CD4-positive, alpha-beta T cell treated with Interleukin-6 for 4 hours (primary cell): ENCODE measurements around the gene IGFBP6.
A peak's percentile ranks its signal among the peaks of the same experiment; 100 is the strongest.
"Not testable (repeated sequence)": the region's sequence is repeated elsewhere in the genome, so short reads cannot be mapped to it uniquely, and the experiment has no call there.

ENCODE experiments used
- DNase-seq: peaks from one replicate; pipeline ENCODE4 v3.0.0-alpha.2; 2020; ENCODE audit warnings: mixed read lengths

Gene IGFBP6

DNA sequence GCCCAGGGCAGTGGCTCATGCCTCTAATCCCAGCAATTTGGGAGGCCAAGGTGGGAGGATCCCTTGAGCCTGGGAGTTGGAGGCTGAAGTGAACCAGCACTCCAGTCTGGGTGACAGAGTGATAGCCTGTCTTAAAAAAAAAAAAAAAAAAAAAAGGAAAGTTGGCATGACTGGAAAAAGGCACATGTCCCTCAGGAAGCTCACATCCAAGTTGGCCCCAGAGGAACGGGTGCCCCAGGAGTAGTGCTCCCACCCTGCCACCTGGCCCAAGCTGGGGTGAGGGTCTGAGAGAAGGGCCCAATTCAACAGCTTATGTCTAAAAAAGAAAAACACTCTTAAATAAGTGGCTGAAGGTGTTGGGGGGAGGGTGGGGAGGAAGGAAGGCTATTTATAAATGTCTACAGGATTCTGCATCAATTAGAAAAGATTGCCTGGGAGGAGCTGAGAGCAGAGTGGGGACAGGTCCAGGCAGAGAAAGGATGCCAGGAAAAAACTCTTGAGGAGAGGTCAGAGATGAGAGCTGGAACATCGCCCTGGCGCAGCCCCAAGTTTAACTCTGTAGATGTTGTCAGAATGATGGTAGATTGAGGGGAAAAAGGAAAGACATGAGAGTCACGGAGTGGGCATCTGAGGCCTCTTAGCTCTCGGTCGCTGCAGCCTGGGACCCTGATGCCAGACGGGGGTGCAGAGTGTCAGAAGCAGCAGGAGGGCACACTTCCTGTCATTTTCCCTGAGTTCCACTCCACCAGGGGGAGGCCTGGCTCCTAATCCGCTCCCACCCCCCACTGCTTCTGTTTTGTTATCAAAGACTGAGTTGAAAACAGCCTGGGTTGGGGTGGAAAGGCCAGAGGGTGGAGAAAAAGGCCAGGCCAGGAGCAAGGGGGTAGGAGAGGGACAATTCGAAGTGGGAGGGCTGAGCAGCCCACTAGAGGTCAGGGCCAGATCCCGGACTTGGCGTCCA lies 25.6 kb upstream of the IGFBP6 start:
- no peak for DNase-seq

DNA sequence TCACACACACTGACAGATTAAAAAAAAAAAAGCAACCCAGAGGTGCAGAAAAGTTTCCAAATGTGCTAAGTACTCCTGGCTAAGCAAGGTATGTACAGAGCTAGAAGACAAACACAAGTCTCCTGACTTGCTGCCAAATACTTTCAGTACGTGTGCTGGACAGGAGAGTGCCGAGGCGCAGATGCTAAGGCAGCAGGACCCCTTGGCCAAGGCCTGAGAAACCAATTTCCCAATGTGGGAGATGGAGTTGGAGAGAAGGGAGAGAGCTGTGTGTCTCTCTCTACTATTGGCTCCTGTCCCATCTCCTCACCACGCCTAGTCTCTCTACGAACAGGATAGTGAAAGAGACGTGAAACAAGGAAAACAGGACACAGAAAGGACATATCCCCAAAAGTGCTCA lies 23.6 kb upstream of the IGFBP6 start:
- DNase-seq: no peak

DNA sequence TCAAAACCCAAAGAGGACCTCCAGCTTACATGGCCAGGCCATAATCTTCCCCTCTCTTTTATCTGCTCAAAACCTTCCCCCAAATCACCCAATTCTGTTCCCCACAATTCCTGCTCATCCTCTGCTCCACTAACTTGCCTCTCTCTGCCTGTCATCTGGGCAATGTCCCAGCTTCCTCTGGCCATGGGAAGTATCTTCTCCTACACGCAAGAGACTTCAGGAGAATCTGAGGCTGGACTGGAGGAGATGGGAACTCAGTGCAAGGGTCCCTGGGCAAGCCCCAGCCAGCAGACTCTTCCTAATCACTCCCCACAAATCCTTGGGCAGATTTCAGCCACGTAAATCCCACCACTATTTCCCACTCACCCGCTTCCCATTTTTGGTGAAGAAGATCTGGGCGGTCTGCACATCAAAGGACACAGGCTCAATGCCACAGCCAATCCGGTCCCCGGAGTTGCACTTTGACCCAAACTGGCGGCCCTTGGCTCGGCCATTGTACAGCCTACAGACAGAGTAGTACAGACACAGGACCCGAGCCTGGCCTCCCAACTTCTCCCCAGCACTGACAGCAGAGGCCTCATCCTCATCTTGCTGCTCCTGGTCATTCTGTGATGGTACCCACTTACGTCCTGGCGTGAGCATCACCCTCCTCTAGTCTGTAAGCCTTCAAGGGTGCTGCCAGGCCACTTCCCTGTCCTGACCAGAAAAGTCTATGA lies 23.0 kb upstream of the IGFBP6 start:
- DNase-seq: no peak

DNA sequence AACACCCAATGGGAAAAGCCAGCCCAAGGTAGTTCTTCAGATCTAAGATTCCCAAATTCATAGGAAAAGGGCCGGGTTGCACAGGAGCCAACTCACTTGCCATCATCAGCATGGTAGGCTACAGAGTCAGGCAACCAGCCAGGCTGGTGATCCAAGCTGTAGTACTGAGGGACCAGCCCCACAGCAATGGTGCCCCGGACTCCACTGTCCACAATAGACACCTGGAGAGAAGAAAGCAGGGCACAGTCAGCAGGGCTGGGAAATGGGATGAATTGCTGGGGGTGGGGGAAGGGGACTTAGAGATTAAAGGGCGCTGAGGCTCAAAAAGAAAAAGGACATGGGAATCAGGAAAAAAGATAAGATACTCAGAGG lies 22.5 kb upstream of the IGFBP6 start:
- no peak for DNase-seq

DNA sequence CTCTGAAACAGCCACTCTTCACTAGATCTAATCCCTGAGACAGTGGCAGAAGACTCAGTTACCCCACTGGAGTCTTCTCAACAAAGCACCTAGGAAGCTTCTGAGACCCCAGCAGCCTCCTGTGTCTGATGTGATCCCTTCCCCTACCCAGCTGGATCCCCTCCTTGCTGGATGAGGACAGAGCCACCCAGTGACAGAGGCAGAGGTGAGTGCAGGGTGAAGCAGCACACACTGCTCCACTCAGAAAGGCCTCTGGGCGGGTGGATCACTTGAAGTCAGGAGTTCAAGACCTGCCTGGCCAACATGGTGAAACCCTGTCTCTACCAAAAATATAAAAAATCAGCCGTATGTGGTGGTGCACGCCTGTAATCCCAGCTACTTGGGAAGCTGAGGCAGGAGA lies 21.0 kb upstream of the IGFBP6 start:
- no peak for DNase-seq

DNA sequence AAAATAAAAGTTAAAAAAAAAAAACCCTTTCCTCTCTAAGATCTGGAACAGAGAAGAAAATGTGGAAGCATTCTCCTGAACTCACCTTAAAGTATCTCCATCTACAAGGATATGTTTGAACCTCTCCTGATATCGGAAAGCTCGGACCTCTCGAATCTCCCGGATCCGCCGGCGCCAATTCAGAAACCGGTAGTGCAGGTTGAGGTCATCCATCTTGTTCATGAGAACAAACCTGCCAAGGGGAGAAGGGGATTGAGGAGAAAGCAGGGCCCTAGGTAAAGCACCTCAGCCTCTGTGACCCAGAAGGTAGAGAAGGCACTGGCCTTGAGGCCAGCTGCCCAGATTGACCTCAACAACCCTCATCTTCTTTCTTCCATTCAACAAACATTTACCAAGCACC lies 20.4 kb upstream of the IGFBP6 start:
- no peak for DNase-seq

DNA sequence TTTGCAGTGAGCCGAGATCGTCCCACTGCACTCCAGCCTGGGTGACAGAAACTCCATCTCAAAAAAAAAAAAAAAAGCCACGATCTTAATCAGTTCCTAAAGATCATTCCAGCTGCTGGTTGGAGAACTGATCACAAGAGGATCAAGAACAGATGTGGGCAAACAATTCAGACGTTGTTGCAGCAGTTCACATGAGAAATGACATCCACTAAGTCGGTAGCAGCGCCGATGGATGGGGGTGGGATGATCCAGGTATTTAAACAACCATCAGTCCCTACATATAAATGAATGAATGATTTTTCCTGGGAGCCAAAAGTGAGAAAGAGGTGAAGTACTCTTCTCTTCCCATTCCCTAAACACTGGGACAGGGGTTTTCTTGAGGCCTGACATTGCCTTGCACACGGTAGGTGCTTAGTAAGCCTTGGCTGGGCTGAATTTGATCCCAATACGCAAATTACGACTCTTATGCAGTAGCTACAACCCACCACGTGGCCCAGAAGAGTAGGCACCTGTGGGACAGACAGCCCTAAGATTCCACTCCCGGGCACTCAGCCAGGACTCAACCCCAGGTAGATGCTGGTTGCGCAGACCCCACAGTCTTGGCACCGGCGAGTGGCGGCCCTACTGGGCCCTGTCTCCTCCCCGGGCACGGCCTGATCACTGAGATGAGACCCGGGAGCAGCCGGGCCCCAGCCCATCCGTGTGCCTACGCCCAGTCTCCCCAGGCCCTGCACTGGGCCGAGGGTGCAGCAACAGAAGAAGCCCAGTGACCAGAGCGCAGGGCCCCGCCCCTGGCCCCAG lies 18.8 kb upstream of the IGFBP6 start:
- peak; percentile 65 for DNase-seq

DNA sequence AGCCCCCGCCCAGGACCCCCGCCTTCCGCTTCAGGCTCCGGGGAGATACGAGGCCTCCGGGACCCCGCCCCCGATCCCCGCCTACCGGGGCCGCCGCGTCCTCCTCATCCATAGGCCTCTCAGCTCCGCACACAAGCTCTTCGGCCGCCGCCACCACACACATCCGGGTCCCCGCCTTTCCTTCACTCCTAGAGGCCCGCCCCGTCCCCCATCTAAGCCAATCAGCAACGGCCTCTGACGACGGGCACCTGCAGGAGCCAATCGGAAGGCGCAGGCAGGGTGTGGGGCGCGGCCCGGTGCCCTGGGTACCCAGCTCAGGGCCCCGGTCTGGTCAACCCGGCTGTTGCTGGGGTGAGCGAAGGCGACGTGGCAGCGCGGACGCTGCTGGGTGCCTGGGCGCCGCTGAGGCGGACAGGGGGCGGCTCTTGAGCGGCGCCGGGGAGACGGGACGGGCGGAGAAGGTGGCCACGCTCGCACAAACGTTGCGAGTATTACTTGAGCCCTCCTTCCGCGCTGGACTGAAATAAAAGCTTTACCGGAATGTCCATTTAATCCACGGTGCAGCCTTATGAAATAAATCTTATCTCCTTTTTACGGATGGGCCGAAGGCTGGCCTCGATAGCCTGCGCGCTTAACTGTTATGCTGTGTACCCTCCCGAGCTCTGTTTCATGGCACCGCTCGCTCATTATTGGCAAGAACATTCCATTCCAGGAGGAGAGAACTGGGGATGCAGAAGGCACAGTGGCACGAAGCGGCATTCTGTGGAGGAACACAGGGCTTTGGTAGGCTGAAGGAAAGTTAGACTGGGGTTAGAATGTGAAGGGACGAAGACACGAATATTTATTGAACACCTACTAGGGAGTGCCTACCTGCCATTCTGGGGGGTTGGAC lies 18.0 kb upstream of the IGFBP6 start, which contains the start of gene SPRYD3:
SPRYD3 (minus strand) TSS at position 165 of the 892 bp plus-strand sequence; CDS start at position 108, 57 bp downstream.
- DNase-seq: peak; percentile 97

DNA sequence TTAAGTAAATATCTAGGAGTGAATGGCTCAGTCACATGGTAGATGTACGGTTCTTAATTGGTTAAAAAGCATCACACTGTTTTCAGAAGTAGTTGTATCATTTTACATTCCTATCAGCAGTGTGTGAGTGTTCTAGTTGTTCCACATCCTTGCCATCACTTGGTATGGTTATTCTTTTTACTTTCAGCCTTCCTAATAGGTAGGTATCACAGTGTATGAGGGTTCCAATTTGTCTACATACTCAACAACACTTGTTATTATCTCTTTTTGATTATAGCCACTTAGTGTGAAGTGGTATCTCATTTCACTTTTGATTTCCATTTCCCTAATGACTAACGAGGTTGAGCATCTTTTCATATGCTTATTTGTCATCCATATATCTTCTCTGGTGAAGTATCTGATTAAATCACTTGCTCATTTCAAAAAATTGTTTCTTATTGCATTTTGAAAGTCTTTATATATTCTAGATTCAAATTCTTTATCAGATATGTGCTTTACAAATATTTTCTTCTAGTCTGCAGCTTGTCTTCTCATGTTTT lies 14.8 kb upstream of the IGFBP6 start:
- no peak for DNase-seq

DNA sequence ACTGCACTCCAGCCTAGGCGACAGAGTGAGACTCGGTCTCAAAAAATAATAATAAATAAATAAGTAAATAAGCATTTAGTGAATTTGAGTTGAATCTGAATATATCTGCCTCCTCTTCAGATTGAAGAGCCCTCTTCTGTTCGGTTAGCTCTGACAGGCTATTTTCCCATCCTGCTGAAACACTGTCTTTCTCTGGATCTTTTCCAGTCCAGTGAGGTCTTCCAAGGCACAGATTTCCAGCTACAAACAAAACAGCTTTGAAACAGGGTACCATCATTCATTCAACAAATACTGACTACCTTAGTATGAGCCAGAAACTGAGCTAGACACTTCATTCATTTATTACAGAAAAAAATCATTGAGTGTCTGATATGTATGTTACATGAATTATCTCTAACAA lies 11.1 kb upstream of the IGFBP6 start:
- no peak for DNase-seq

DNA sequence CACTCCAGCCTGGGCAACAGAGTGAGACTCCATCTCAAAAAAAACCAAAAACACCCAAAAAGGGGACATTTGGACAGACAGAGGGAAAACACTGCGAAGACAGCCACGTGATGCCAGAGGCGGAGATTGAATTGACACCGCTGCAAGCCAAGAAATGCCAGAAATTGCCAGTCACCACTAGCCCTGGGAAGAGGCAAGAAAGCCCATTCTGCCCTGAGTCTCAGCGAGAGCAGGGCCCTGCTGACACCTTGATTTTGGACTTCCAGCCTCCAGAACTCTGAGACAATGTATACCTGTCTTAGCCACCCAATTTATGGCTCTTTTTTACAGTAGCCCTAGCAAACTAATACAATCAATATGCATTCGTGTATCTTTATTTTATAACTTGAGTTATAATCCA lies 7.4 kb upstream of the IGFBP6 start:
- no peak for DNase-seq

DNA sequence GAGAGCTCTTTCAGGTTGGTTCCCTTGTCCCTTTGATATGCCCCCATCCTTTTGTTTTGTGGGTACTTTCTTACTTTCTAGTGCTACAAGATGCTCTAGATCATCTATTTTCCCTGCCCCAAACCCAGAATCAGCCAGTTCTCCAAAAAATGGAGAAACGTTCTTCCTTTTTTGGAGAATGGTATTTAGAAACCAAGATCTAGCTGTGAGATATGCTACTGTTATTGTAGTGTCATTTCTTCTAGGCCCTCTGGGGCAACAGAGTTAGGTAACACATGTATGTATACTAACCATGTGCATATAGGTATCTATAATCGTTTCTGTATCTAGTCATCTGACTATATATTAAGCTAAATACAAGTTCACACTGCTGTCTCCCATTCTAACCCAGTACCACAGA lies 6.9 kb upstream of the IGFBP6 start:
- DNase-seq: no peak

DNA sequence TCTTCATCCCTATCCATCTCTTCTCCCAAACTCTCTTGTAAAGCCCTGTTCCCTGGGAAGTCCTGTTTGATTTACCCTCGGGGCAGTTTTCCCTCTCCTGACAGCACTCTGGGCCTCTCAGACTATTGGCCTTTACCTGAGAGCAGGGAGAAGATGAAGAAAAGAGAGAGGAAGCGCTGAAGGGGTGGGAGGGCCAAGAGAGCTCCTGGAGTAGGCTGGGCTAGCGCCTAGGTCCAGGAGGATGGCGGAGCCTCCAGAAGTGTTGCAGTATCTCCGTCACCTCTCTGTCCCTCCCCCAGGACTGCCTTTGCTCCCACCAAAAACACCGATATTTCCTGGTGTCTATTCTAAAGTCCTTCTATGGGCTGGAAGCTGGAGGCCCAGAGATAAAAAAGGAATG lies 5.7 kb upstream of the IGFBP6 start:
- DNase-seq: no peak

DNA sequence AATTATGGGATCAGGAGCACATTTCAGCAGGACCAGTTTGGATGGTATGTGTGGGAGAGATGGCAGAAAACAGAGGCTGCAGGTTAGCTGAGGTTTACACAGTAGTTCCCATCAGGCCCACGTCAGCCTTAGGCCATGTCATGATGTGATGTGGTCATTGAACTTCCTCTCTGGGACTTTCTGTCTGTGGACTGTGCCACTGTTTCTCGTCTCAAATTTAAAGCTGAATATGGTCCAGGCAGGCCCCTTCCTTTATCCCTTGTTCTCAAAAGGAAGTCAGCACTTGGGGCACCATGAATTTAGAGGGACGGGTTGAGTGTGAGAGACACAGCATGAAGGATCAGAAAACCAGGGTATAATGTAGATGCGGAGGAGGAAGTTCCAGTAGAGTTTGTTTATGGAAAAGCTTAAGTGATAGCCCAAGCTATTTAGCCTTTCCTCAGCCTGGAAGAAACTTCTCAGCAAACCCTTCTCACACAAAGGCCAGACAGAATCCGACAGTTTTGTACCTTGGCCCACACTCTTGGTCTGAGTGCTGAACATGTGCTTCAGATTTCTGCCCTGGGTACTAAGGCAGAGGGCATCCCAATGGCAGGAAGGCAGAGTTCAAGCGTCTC lies 3.6 kb upstream of the IGFBP6 start:
- DNase-seq: no peak

DNA sequence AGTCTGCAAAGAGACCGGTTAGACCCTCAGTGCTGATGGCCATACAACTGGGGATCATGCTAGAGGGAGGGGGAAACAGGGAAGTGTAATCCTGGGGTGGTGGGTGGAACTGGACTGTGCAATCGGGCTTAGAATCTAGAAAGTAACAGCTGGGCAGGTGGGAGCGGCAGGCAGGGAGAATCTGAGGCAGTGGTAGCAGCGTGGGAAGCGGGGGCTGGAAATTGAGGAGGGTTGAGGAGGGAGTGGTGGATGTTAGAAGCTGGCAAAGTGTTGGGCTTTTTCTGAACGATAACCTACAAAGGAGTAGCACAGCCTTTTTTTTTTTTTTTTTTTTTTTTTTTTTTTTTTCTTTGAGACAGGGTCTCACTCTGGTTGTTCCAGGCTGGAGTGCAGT lies 3.1 kb upstream of the IGFBP6 start:
- no peak for DNase-seq

DNA sequence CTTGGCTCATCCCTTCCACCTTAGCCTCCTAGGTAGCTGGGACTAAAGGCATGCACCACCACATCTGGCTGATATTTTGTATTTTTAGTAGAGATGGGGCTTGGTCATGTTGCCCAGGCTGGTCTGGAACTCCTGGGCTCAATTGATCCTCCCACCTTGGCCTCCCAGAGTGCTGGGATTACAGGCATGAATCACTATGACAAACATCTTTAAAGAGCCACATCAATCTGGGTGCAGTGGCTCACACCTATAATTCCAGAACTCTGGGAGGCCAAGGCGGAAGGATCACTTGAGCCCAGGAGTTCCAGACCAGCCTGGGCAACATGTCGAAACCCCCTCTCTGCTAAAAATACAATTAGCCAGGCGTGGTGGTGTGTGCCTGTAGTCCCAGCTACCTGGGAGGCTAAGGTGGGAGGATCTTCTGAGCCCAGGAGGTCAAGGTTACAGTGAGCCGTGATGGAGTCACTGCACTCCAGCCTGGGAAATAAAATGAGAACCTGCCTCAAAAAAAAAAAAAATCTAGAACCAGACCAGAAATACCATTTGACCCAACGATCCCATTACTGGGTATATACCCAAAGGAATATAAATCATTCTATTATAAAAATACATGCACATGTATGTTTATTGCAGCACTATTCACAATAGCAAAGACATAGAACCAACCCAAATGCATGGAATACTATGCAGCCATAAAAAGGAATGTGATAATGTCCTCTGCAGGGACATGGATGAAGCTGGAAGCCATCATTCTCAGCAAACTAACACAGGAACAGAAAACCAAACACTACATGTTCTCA lies 2.5 kb upstream of the IGFBP6 start:
- DNase-seq: not testable (repeated sequence)

DNA sequence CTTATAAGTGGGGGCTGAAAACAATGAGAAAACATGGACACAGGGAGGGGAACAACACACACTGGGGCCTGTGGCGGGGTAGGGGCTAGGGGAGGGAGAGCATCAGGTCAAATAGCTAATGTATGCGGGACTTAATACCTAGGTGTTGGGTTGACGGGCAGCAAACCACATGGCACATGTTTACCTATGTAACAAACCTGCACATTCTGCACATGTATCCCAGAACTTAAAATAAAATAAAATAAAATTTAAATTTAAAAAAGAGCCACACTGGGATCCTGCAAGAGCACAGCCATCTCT lies 1.9 kb upstream of the IGFBP6 start:
- DNase-seq: not testable (repeated sequence)

DNA sequence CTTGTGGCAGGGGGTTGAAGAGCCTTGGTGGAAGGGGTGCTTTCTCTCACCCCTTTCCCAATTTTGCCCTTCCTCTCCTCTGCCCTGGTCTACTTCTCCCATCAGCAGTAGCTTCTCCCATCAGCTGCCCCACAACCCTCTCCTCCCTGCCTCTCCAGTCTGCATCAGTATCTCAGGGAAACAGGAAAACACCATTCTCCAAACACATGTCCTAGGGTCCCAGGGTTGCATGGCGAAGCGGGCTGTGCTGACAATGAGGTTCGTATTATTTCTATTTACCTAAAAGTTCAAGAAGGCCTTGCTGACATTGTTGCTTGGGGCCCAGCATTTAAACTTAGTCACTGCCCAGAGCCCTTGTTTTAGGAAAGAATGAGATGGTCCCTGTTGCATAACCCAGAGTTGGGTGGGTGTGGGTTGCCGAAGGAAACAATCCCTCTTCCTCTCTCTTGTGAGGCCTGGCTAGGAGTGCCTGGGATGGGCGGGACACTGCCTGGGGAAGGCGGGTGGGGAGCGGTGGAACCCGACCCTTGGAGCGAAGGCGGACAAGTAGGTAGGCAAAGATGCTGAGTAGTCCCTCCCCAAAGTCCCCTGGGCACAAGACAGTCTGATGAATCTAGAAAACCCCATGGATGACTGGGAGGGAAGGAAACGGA lies 1.3 kb upstream of the IGFBP6 start:
- DNase-seq: no peak

DNA sequence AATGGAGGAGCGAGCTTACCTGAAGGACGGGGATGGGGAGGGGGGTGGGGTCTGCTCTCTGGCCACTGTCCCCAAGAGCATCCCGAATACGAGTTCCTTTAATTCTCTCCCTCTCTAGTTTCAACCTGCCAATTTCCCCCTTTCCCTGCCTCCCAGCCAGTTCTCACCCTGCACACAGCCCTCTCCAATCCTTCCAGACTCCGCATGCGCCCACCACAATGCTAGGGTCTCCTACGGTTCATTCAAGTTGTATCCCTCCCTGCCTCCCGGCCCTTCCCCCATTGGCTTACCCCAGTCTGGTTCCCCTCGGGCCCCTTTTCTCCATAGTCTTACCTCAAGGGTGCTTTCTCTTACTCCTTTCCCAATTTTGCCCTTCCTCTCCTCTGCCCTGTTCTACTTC lies 708 bp upstream of the IGFBP6 start:
- DNase-seq: no peak

DNA sequence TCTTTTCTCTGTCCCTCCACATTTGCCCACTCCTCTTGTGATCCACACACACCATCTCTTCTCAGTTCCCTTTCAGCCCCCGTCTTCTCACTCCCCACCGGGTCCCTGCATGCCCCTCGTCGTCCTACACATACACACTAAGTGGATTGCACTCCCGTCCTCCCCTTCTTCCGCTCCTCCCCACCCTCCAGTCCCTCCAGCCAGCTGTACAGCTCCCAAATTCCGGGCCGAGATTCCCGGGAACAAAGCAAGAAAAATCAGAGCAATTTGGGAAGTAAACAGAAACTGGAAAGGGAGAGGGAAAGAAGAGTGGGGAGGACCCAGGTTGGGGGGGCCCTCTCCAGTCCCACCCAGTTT lies 282 bp upstream of the IGFBP6 start:
- DNase-seq: no peak
